Fibroblast of villous mesenchyme (primary cell): ENCODE data around the gene C11orf97. TPM values are rescaled to one million over a fixed set of nuclear protein-coding genes. Genes with fewer than 3 reads are reported as not detected.
"Not testable (repeated sequence)": the region's sequence is repeated elsewhere in the genome, so short reads cannot be mapped to it uniquely, and the experiment has no call there.

Experiments
- DNase-seq: peaks from one replicate; pipeline ENCODE4 v3.0.0-alpha.2; 2010; ENCODE audit warnings: low read depth
- H3K4me3 ChIP-seq: 2 replicates; pipeline ENCODE4 v1.5.1; 2011; ENCODE audit warnings: low read depth, mild to moderate bottlenecking, low read length
- CTCF ChIP-seq: IDR thresholded peaks from 2 replicates; pipeline ENCODE4 v1.5.1; 2012; ENCODE audit warnings: low read depth, mild to moderate bottlenecking, low read length; ENCODE audit not compliant: insufficient read depth
- total RNA-seq: library from RNA; depleted of rRNA; stranded (reverse); fragments of >200 nt; gene quantifications from 2 replicates; pipeline ENCODE4 v1.2.3, GENCODE V29; 2012

The C11orf97 gene
- total RNA-seq, 1 donor, result not detected

GRCh38 chr11:94493281-94494125 is 18.8 kb upstream of the C11orf97 start, which contains the start of the genes ANKRD49 and MRE11:
TSS of gene ANKRD49 (plus strand) at chr11:94493984. CDS start at chr11:94496694, 2,710 bp downstream.
TSS of gene MRE11 (minus strand) at chr11:94493844. CDS start at chr11:94492801, 1,043 bp downstream.
- peak within 1 kb of the TSS; percentile 87 for H3K4me3 ChIP-seq
- DNase-seq, result peak; percentile 99
- no peak for TF ChIP-seq CTCF

- no peak for TF ChIP-seq CTCF
- H3K4me3 ChIP-seq, result peak overlapping the region; percentile 87
- DNase-seq, result peak; percentile 12
Observed at GRCh38 chr11:94494126-94494680, 18.1 kb upstream of the C11orf97 start.

GRCh38 chr11:94500181-94500580 is 12.1 kb upstream of the C11orf97 start:
- H3K4me3 ChIP-seq, result no peak overlapping the region
- no peak for TF ChIP-seq CTCF
- no peak for DNase-seq

- no peak overlapping the region for H3K4me3 ChIP-seq
- no peak for DNase-seq
- TF ChIP-seq CTCF, result no peak
Observed at GRCh38 chr11:94501522-94501921, 10.7 kb upstream of the C11orf97 start.

GRCh38 chr11:94504689-94505293 is 7.5 kb upstream of the C11orf97 start:
- no peak overlapping the region for H3K4me3 ChIP-seq
- peak; percentile 65 for TF ChIP-seq CTCF
- peak; percentile 66 for DNase-seq

GRCh38 chr11:94506513-94506912 is 5.7 kb upstream of the C11orf97 start:
- not testable (repeated sequence) for DNase-seq, H3K4me3 ChIP-seq

- H3K4me3 ChIP-seq, result no peak overlapping the region
- TF ChIP-seq CTCF, result no peak
- no peak for DNase-seq
Observed at GRCh38 chr11:94507485-94507884, 4.8 kb upstream of the C11orf97 start.
